ENCODE measurements around the gene ELMOD3. TPM values are rescaled to one million over a fixed set of nuclear protein-coding genes. Genes with fewer than 3 reads are reported as not detected.

The ELMOD3 gene
- polyA plus RNA-seq, 1 of the 3 experiments (the other 2 are of a cell fraction): 15.4 TPM

- peaks cover 43% of the 10 kb centered on the region for H4K20me1 ChIP-seq (ENCODE audit: insufficient read depth)
Measured at GRCh38 chr2:85324639-85325465, 29.7 kb upstream of the ELMOD3 start.

GRCh38 chr2:85325466-85325811 lies 29.1 kb upstream of the ELMOD3 start:
- peaks cover 74% of the 10 kb centered on the region for H3K79me2 ChIP-seq (ENCODE audit: insufficient read depth)
- DNase-seq: no peak
- POLR2A ChIA-PET: interaction anchor here (3.1 kb wide), 1 partner anchor 28 kb away, joined by 14 read pairs; the partner anchor contains the start of genes ELMOD3 and RETSAT
- H3K9me2 ChIP-seq: no peaks in the 10 kb centered on the region
- H3K4me1 ChIP-seq (ENCODE audit: control insufficient read depth in 1 of 2, insufficient read depth in 2 of 2, low read depth in 1 of 2, low read length in 1 of 2): peaks cover 7 to 24% of the 10 kb centered on the region in 2 experiments; a peak in 3 of 4 replicates
- H2AFZ ChIP-seq (ENCODE audit: low read depth): no peak overlapping the region
- 54% methylated on average over 9 of the region's 9 CpGs for WGBS (ENCODE audit: low lambda C conversion rate)
- peak overlapping the region; percentile 73 to 95 for H3K4me3 ChIP-seq (ENCODE audit: low read depth in 2 of 2, low read length in 1 of 2)
- H3K9me3 ChIP-seq: no peaks in the 10 kb centered on the region
- H4K20me1 ChIP-seq (ENCODE audit: insufficient read depth): peaks cover 43% of the 10 kb centered on the region
- CTCF ChIA-PET: interaction anchor here (1.6 to 1.8 kb wide), 3 partner anchors 15 to 25 kb away, joined by 3 to 5 read pairs (median 3); no protein-coding TSS in a partner anchor
- H3K27me3 ChIP-seq (ENCODE audit: insufficient read depth): no peaks in the 10 kb centered on the region
- peak overlapping the region; percentile 85; the same call in 1 of the 2 replicates for H3K9ac ChIP-seq
- peaks cover 9% of the 10 kb centered on the region for H3F3A ChIP-seq (replicated peaks; ENCODE audit: insufficient read depth)
- H3K4me2 ChIP-seq: peak overlapping the region; percentile 100
- no peak overlapping the region for H3K27ac ChIP-seq (ENCODE audit: low read depth in 2 of 2, low read length in 1 of 2)
- H3K36me3 ChIP-seq (replicated peaks in 1 of 2; ENCODE audit: control insufficient read depth in 1 of 2, insufficient read depth in 2 of 2, low read length in 1 of 2): peaks cover 45 to 60% of the 10 kb centered on the region in 2 experiments
- TF ChIP-seq FOXM1 (IDR thresholded peaks at IDR 0.05; ENCODE audit: low read depth) (no peak), GABPA (IDR thresholded peaks at IDR 0.05; ENCODE audit: low read depth) (no peak), TAF1 (IDR thresholded peaks at IDR 0.05; ENCODE audit: borderline replicate concordance, low read depth, low read length) (no peak), IRF3 (IDR thresholded peaks at IDR 0.05; ENCODE audit: low read depth, low read length) (no peak), EP300 (IDR thresholded peaks at IDR 0.05; ENCODE audit: borderline replicate concordance in 1 of 2, low read depth in 1 of 2, low read length in 1 of 2) (no peak), FOXJ3 (CRISPR knock-in tag; IDR thresholded peaks at IDR 0.05) (no peak), JUND (IDR thresholded peaks at IDR 0.05) (no peak), ELF1 (IDR thresholded peaks at IDR 0.05) (no peak), FOSL2 (IDR thresholded peaks at IDR 0.05; ENCODE audit: borderline replicate concordance, low read depth) (no peak), EZH2phosphoT487 (IDR thresholded peaks at IDR 0.05; ENCODE audit: borderline replicate concordance, low read depth) (no peak), CTCF (IDR thresholded peaks at IDR 0.05) (no peak)

More at GRCh38 chr2:85324639-85325465, 29.7 kb upstream of the ELMOD3 start:
- no peak overlapping the region for H2AFZ ChIP-seq (ENCODE audit: low read depth)
- H3K9ac ChIP-seq: peak overlapping the region; percentile 85; the same call in 1 of the 2 replicates
- no peaks in the 10 kb centered on the region for H3K9me3 ChIP-seq
- peaks cover 12% of the 10 kb centered on the region for H3F3A ChIP-seq (replicated peaks; ENCODE audit: insufficient read depth)
- H3K27me3 ChIP-seq (ENCODE audit: insufficient read depth): no peaks in the 10 kb centered on the region
- H3K36me3 ChIP-seq (replicated peaks in 1 of 2; ENCODE audit: control insufficient read depth in 1 of 2, insufficient read depth in 2 of 2, low read length in 1 of 2): peaks cover 50 to 65% of the 10 kb centered on the region in 2 experiments
- no peaks in the 10 kb centered on the region for H3K9me2 ChIP-seq
- H3K4me3 ChIP-seq (ENCODE audit: low read depth in 2 of 2, low read length in 1 of 2): peak overlapping the region; percentile 73 to 95
- H3K27ac ChIP-seq (ENCODE audit: low read depth in 2 of 2, low read length in 1 of 2): no peak overlapping the region
- POLR2A ChIA-PET: no interaction called here
- CTCF ChIA-PET: interaction anchor here (0.7 to 1.8 kb wide), 4 partner anchors 14 to 251 kb away, joined by 3 to 5 read pairs (median 3); no protein-coding TSS in a partner anchor
- no peak for TF ChIP-seq PBX3 (IDR thresholded peaks at IDR 0.05)
- TF ChIP-seq MEF2A (IDR thresholded peaks at IDR 0.05; ENCODE audit: borderline replicate concordance, low read depth): no peak
- TF ChIP-seq YY1 (IDR thresholded peaks at IDR 0.05; ENCODE audit: low read depth): no peak
- no peak for TF ChIP-seq TCF12 (IDR thresholded peaks at IDR 0.05)
- no peak for TF ChIP-seq GABPA (IDR thresholded peaks at IDR 0.05; ENCODE audit: low read depth)
- DNase-seq: no peak
- 60% methylated on average over 10 of the region's 10 CpGs for WGBS (ENCODE audit: low lambda C conversion rate)
- H3K4me1 ChIP-seq (ENCODE audit: control insufficient read depth in 1 of 2, insufficient read depth in 2 of 2, low read depth in 1 of 2, low read length in 1 of 2): peaks cover 7 to 24% of the 10 kb centered on the region in 2 experiments; a peak in 3 of 4 replicates
- H3K79me2 ChIP-seq (ENCODE audit: insufficient read depth): peaks cover 80% of the 10 kb centered on the region
- H3K4me2 ChIP-seq: peak overlapping the region; percentile 100
